ES-I3 (cell line): ENCODE measurements around the gene MEOX2.

Source experiments
- H3K36me3 ChIP-seq: 2 replicates; pipeline ENCODE4 v1.6.1; 2013; ENCODE audit warnings: mild to moderate bottlenecking, low read length, control low read depth, moderate library complexity; ENCODE audit not compliant: insufficient read depth
- H3K4me1 ChIP-seq: 2 replicates; pipeline ENCODE4 v1.6.1; 2013; ENCODE audit warnings: mild to moderate bottlenecking, control low read depth, low read length; ENCODE audit not compliant: insufficient read depth
- H3K9ac ChIP-seq: 2 replicates; pipeline ENCODE4 v1.6.1; 2013; ENCODE audit warnings: low read depth, mild to moderate bottlenecking, low read length, moderate library complexity
- H3K9me3 ChIP-seq: 2 replicates; pipeline ENCODE4 v1.6.1; 2013; ENCODE audit warnings: mild to moderate bottlenecking, low read length, moderate library complexity; ENCODE audit not compliant: control insufficient read depth, insufficient read depth

MEOX2 gene

GRCh38 chr7:15667991-15668390 is 18.5 kb downstream of the MEOX2 start:
- Histone ChIP-seq H3K9ac (no peak overlapping the region), H3K9me3 (no peaks in the 10 kb centered on the region), H3K4me1 (no peaks in the 10 kb centered on the region), H3K36me3 (no peaks in the 10 kb centered on the region)

- no peaks in the 10 kb centered on the region for H3K9me3 ChIP-seq
- no peak overlapping the region for H3K9ac ChIP-seq
- H3K36me3 ChIP-seq, result no peaks in the 10 kb centered on the region
- no peaks in the 10 kb centered on the region for H3K4me1 ChIP-seq
Observed at GRCh38 chr7:15662451-15662850, 24.0 kb downstream of the MEOX2 start.

- no peaks in the 10 kb centered on the region for H3K4me1 ChIP-seq
Observed at GRCh38 chr7:15658247-15658646, 28.2 kb downstream of the MEOX2 start.

GRCh38 chr7:15652776-15653290 is 33.6 kb downstream of the MEOX2 start:
- H3K9me3 ChIP-seq, result no peaks in the 10 kb centered on the region; the same call in 1 of the 2 replicates
- no peaks in the 10 kb centered on the region for H3K4me1 ChIP-seq
- no peaks in the 10 kb centered on the region for H3K36me3 ChIP-seq
- H3K9ac ChIP-seq, result no peak overlapping the region

More at GRCh38 chr7:15658247-15658646, 28.2 kb downstream of the MEOX2 start:
- Histone ChIP-seq H3K9me3 (no peaks in the 10 kb centered on the region; the same call in 1 of the 2 replicates), H3K9ac (no peak overlapping the region), H3K36me3 (no peaks in the 10 kb centered on the region)

GRCh38 chr7:15651693-15652092 is 34.8 kb downstream of the MEOX2 start:
- Histone ChIP-seq H3K36me3 (no peaks in the 10 kb centered on the region), H3K4me1 (no peaks in the 10 kb centered on the region), H3K9me3 (no peaks in the 10 kb centered on the region; the same call in 1 of the 2 replicates), H3K9ac (no peak overlapping the region)

- H3K9ac ChIP-seq, result no peak overlapping the region
- H3K36me3 ChIP-seq, result no peaks in the 10 kb centered on the region
- H3K4me1 ChIP-seq, result no peaks in the 10 kb centered on the region
- no peaks in the 10 kb centered on the region for H3K9me3 ChIP-seq
Observed at GRCh38 chr7:15650787-15651186, 35.7 kb downstream of the MEOX2 start.

GRCh38 chr7:15648461-15648961 is 38.0 kb downstream of the MEOX2 start:
- no peaks in the 10 kb centered on the region for H3K36me3 ChIP-seq
- no peaks in the 10 kb centered on the region for H3K4me1 ChIP-seq
- no peak overlapping the region for H3K9ac ChIP-seq
- H3K9me3 ChIP-seq, result no peaks in the 10 kb centered on the region

GRCh38 chr7:15647309-15647708 is 39.2 kb downstream of the MEOX2 start:
- Histone ChIP-seq H3K4me1 (no peaks in the 10 kb centered on the region), H3K36me3 (no peaks in the 10 kb centered on the region), H3K9ac (no peak overlapping the region), H3K9me3 (no peaks in the 10 kb centered on the region)

- Histone ChIP-seq H3K9ac (no peak overlapping the region), H3K9me3 (no peaks in the 10 kb centered on the region), H3K4me1 (no peaks in the 10 kb centered on the region), H3K36me3 (no peaks in the 10 kb centered on the region)
Observed at GRCh38 chr7:15643000-15643705, 43.3 kb downstream of the MEOX2 start.

- H3K9ac ChIP-seq, result no peak overlapping the region
- H3K9me3 ChIP-seq, result no peaks in the 10 kb centered on the region
- H3K36me3 ChIP-seq, result no peaks in the 10 kb centered on the region
- no peaks in the 10 kb centered on the region for H3K4me1 ChIP-seq
Observed at GRCh38 chr7:15628876-15629275, 57.6 kb downstream of the MEOX2 start.

GRCh38 chr7:15626041-15626440 is 60.4 kb downstream of the MEOX2 start:
- Histone ChIP-seq H3K36me3 (no peaks in the 10 kb centered on the region), H3K9ac (no peak overlapping the region), H3K4me1 (no peaks in the 10 kb centered on the region), H3K9me3 (no peaks in the 10 kb centered on the region)

GRCh38 chr7:15625466-15625865 is 61.0 kb downstream of the MEOX2 start:
- H3K9ac ChIP-seq, result no peak overlapping the region

GRCh38 chr7:15621468-15621867 is 65.0 kb downstream of the MEOX2 start:
- no peaks in the 10 kb centered on the region for H3K4me1 ChIP-seq
- H3K36me3 ChIP-seq, result no peaks in the 10 kb centered on the region
- no peak overlapping the region for H3K9ac ChIP-seq
- no peaks in the 10 kb centered on the region for H3K9me3 ChIP-seq

More at GRCh38 chr7:15625466-15625865, 61.0 kb downstream of the MEOX2 start:
- Histone ChIP-seq H3K36me3 (no peaks in the 10 kb centered on the region), H3K9me3 (no peaks in the 10 kb centered on the region), H3K4me1 (no peaks in the 10 kb centered on the region)

GRCh38 chr7:15620491-15621185 is 65.8 kb downstream of the MEOX2 start:
- no peak overlapping the region for H3K9ac ChIP-seq
- H3K9me3 ChIP-seq, result no peaks in the 10 kb centered on the region
- H3K4me1 ChIP-seq, result no peaks in the 10 kb centered on the region
- H3K36me3 ChIP-seq, result no peaks in the 10 kb centered on the region

GRCh38 chr7:15618275-15618674 is 68.2 kb downstream of the MEOX2 start:
- H3K9ac ChIP-seq, result no peak overlapping the region
- H3K9me3 ChIP-seq, result no peaks in the 10 kb centered on the region
- H3K36me3 ChIP-seq, result no peaks in the 10 kb centered on the region
- no peaks in the 10 kb centered on the region for H3K4me1 ChIP-seq
